HL-60 (cell line): Measurements from ENCODE around the gene EFNA3.

Experiments
- DNase-seq, 2 experiments: peaks; one replicate each; pipeline ENCODE4 v3.0.0-alpha.2; 2010 to 2020; ENCODE audit warnings: low read depth in 1 of 2, low spot score in 1 of 2
- H3K27ac ChIP-seq: fragments of 250-450 bp; sonication (Bioruptor Pico); replicated peaks from 2 replicates; pipeline ENCODE4 v1.5.1; 2020; ENCODE audit warnings: mild to moderate bottlenecking, moderate library complexity
- H3K27me3 ChIP-seq: fragments of 250-450 bp; sonication (Bioruptor Pico); 2 replicates; pipeline ENCODE4 v1.5.1; 2021; ENCODE audit warnings: mild to moderate bottlenecking, moderate library complexity; ENCODE audit not compliant: insufficient read depth, poor library complexity, severe bottlenecking
- H3K4me3 ChIP-seq: replicated peaks from 2 replicates; pipeline ENCODE4 v1.5.1; 2011; ENCODE audit warnings: mild to moderate bottlenecking, control low read depth, low read length; ENCODE audit not compliant: insufficient read depth
- CTCF ChIP-seq: IDR thresholded peaks from one replicate; pipeline ENCODE4 v1.5.1; 2011; ENCODE audit warnings: low read length, control low read depth, inconsistent platforms; ENCODE audit not compliant: insufficient read depth
- GABPA ChIP-seq: IDR thresholded peaks from 2 replicates; pipeline ENCODE4 v1.6.1; 2012; ENCODE audit warnings: low read depth
- POLR2AphosphoS5 ChIP-seq: IDR thresholded peaks from 2 replicates; pipeline ENCODE4 v1.6.1; 2012; ENCODE audit warnings: low read depth
- SPI1 ChIP-seq: IDR thresholded peaks from 2 replicates; pipeline ENCODE4 v1.6.1; 2012; ENCODE audit warnings: low read depth, mild to moderate bottlenecking, borderline replicate concordance
- TF ChIP-seq, protein P1 (sequence below): IDR thresholded peaks from 2 replicates; pipeline ENCODE4 v1.6.1; 2012; ENCODE audit warnings: low read depth; ENCODE audit not compliant: insufficient replicate concordance

The EFNA3 gene

DNA sequence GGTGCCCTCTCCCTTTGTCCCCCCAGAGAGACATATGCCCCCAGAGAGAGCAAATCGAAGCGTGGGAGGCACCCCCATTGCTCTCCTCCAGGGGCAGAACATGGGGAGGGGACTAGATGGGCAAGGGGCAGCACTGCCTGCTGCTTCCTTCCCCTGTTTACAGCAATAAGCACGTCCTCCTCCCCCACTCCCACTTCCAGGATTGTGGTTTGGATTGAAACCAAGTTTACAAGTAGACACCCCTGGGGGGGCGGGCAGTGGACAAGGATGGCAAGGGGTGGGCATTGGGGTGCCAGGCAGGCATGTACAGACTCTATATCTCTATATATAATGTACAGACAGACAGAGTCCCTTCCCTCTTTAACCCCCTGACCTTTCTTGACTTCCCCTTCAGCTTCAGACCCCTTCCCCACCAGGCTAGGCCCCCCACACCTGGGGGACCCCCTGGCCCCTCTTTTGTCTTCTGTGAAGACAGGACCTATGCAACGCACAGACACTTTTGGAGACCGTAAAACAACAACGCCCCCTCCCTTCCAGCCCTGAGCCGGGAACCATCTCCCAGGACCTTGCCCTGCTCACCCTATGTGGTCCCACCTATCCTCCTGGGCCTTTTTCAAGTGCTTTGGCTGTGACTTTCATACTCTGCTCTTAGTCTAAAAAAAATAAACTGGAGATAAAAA, 8.4 kb downstream of the EFNA3 start:
- DNase-seq: no peak
- TF ChIP-seq CTCF (no peak), GABPA (no peak), POLR2AphosphoS5 (no peak), SPI1 (no peak)
- TF ChIP-seq, protein P1, sequence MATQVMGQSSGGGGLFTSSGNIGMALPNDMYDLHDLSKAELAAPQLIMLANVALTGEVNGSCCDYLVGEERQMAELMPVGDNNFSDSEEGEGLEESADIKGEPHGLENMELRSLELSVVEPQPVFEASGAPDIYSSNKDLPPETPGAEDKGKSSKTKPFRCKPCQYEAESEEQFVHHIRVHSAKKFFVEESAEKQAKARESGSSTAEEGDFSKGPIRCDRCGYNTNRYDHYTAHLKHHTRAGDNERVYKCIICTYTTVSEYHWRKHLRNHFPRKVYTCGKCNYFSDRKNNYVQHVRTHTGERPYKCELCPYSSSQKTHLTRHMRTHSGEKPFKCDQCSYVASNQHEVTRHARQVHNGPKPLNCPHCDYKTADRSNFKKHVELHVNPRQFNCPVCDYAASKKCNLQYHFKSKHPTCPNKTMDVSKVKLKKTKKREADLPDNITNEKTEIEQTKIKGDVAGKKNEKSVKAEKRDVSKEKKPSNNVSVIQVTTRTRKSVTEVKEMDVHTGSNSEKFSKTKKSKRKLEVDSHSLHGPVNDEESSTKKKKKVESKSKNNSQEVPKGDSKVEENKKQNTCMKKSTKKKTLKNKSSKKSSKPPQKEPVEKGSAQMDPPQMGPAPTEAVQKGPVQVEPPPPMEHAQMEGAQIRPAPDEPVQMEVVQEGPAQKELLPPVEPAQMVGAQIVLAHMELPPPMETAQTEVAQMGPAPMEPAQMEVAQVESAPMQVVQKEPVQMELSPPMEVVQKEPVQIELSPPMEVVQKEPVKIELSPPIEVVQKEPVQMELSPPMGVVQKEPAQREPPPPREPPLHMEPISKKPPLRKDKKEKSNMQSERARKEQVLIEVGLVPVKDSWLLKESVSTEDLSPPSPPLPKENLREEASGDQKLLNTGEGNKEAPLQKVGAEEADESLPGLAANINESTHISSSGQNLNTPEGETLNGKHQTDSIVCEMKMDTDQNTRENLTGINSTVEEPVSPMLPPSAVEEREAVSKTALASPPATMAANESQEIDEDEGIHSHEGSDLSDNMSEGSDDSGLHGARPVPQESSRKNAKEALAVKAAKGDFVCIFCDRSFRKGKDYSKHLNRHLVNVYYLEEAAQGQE: no peak
- no peak overlapping the region for H3K27ac ChIP-seq
- peaks cover 14% of the 10 kb centered on the region for H3K27me3 ChIP-seq
- H3K4me3 ChIP-seq: no peak overlapping the region

DNA sequence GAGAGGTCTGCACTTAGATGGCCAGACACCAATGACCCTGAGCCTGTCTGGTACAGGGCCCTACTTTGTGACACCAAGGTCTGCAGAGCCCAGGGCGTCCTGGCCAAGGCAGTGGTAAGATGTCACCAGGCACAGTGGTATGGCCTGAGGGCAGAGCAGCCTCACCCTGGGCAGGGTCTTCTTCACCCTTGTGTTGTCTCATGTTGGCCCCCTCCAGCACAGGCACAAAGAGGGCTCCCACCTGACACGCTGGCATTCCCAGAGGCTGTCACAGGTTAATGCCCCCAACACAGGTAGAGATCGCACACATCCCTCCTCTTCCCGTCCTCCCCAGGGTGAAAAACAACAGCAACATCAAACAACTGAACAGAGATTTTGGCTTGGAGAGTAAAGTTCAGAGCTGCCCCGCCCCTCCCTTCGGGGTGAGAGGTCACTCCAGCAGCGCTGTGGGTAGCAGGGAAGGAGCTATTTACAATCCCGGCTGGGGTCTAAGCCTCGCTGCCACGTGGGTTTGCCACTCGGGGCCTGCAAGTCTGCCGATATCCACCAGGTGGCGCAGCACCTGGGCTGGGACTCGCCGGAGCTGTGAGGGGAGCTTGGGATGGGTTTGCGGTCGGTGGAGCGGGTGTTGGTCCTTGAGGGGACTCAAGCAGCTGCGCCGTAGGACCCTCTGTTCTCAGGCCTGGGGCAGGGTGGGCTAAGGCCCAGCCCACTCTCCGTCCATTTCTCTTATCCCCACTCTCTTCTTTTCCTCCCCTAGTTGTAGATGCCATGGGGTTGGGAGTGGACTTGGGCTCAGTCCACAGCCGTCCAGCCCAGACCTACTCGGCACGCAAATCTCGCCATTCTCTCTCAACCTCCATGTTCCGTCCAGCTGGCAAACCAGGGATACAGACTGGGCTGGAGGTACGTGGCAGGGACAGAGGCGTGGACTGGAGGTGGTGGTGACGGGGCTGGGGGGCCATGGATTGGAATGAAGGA, 12.7 kb downstream of the EFNA3 start:
- TF ChIP-seq SPI1 (no peak), CTCF (peak; percentile 94), GABPA (no peak), POLR2AphosphoS5 (no peak)
- TF ChIP-seq, protein P1: no peak
- no peak overlapping the region for H3K27ac ChIP-seq

GRCh38 chr1:155092131-155092530, 13.5 kb downstream of the EFNA3 start:
- Histone ChIP-seq H3K4me3 (no peak overlapping the region), H3K27ac (no peak overlapping the region), H3K27me3 (peaks cover 3% of the 10 kb centered on the region)
- no peak for DNase-seq
- TF ChIP-seq POLR2AphosphoS5 (no peak), GABPA (no peak), SPI1 (no peak), CTCF (no peak)
- TF ChIP-seq, protein P1: no peak

More for the DNA sequence above, 12.7 kb downstream of the EFNA3 start:
- Histone ChIP-seq H3K4me3 (no peak overlapping the region), H3K27me3 (peaks cover 3% of the 10 kb centered on the region)
- peak in 1 of 2 experiments; percentile 68 for DNase-seq
